Mammary epithelial cell (primary cell): Measurements from ENCODE around the gene NXNL1.

Experiments used
- EZH2 ChIP-seq: IDR thresholded peaks from 2 replicates; pipeline ENCODE4 v1.6.1; 2012; ENCODE audit warnings: low read length, inconsistent platforms, borderline replicate concordance
- TF ChIP-seq, protein P1 (sequence below), 2 donors: IDR thresholded peaks in 1 of 2; conservative IDR thresholded peaks in 1 of 2; 2 replicates each; pipeline ENCODE4 v1.5.1; 2011 to 2012; ENCODE audit warnings: inconsistent platforms in 2 of 2, low read length in 2 of 2, mild to moderate bottlenecking in 2 of 2, control low read depth in 1 of 2, low read depth in 1 of 2; ENCODE audit not compliant: insufficient read depth in 1 of 2; ENCODE audit errors: extremely low read depth in 1 of 2

DNA sequence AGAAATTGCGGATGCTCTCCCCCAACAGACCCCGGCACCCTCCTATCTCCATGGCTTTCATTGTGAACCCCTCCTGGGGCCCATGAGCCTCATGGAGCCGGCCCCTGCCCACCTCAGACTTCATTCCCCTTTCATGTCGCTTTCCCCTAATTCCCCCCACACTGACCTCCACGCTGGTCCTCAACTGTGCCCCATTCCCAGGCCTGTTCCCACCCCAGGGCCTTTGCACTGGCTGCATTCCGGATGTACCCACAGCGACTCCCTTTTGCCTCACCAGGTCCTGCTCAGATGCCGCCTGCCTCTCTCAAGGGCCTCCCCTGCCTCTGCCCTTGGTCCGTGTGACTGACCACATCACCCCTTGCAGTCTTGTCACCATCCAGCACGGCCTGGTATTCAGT, 22.9 kb upstream of the NXNL1 start:
- TF ChIP-seq, protein P1, sequence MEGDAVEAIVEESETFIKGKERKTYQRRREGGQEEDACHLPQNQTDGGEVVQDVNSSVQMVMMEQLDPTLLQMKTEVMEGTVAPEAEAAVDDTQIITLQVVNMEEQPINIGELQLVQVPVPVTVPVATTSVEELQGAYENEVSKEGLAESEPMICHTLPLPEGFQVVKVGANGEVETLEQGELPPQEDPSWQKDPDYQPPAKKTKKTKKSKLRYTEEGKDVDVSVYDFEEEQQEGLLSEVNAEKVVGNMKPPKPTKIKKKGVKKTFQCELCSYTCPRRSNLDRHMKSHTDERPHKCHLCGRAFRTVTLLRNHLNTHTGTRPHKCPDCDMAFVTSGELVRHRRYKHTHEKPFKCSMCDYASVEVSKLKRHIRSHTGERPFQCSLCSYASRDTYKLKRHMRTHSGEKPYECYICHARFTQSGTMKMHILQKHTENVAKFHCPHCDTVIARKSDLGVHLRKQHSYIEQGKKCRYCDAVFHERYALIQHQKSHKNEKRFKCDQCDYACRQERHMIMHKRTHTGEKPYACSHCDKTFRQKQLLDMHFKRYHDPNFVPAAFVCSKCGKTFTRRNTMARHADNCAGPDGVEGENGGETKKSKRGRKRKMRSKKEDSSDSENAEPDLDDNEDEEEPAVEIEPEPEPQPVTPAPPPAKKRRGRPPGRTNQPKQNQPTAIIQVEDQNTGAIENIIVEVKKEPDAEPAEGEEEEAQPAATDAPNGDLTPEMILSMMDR (conservative IDR thresholded peaks at IDR 0.05 in 1 of 2, IDR thresholded peaks at IDR 0.05 in 1 of 2; ENCODE audit: extremely low read depth in 1 of 2, insufficient read depth in 1 of 2, low read depth in 1 of 2, low read length in 2 of 2): no peak
- no peak for TF ChIP-seq EZH2
